K562 (cell line): ENCODE measurements around the gene ACP5. TPM values are rescaled to one million over a fixed set of nuclear protein-coding genes. Genes with fewer than 3 reads are reported as not detected.
A peak's percentile ranks its signal among the peaks of the same experiment; 100 is the strongest.

Experiments
- AFF1 ChIP-seq, 2 experiments: fragments of 450-650 bp; IDR thresholded peaks; 2 replicates each; pipeline ENCODE4 v1.6.1; 2018; ENCODE audit warnings: mild to moderate bottlenecking in 2 of 2, low read depth in 1 of 2; ENCODE audit not compliant: partially characterized antibody in 2 of 2
- CEBPB ChIP-seq: fragments of 450-650 bp; IDR thresholded peaks from 2 replicates; pipeline ENCODE4 v1.6.1; 2016; ENCODE audit warnings: missing genetic modification characterization, missing compliant biosample characterization
- CHD1 ChIP-seq: fragments of 200-600 bp; sonication (generic); IDR thresholded peaks from one replicate; pipeline ENCODE4 v1.6.1; 2012; ENCODE audit warnings: mild to moderate bottlenecking, moderate library complexity, low read length, inconsistent platforms
- CREB3 ChIP-seq: fragments of 450-650 bp; conservative IDR thresholded peaks from 2 replicates; pipeline ENCODE4 v1.6.1; 2016; ENCODE audit warnings: missing genetic modification characterization, low read depth, mild to moderate bottlenecking, missing compliant biosample characterization, moderate library complexity
- CXXC5 ChIP-seq: fragments of 250-450 bp; sonication (Bioruptor Pico); IDR thresholded peaks from 2 replicates; pipeline ENCODE4 v1.8.0; 2022; ENCODE audit warnings: inconsistent platforms, mild to moderate bottlenecking, moderate library complexity
- GATA2 ChIP-seq: sonication (generic); formaldehyde crosslinking; IDR thresholded peaks from 2 replicates; pipeline ENCODE4 v1.4.0; 2020; ENCODE audit warnings: mild to moderate bottlenecking, missing genetic modification reagents
- GMEB1 ChIP-seq: fragments of 250-450 bp; sonication (Bioruptor Pico); IDR thresholded peaks from 2 replicates; pipeline ENCODE4 v1.4.0; 2020; ENCODE audit warnings: mild to moderate bottlenecking
- GTF2B ChIP-seq: IDR thresholded peaks from 2 replicates; pipeline ENCODE4 v1.6.1; 2011; ENCODE audit not compliant: insufficient read length; ENCODE audit errors: extremely low read depth
- HDGF ChIP-seq: fragments of 450-650 bp; IDR thresholded peaks from 2 replicates; pipeline ENCODE4 v1.6.1; 2016
- ILK ChIP-seq: fragments of 450-650 bp; IDR thresholded peaks from 2 replicates; pipeline ENCODE4 v1.6.1; 2016; ENCODE audit warnings: missing genetic modification characterization, low read depth, mild to moderate bottlenecking, missing compliant biosample characterization, moderate library complexity, borderline replicate concordance
- MAFF ChIP-seq: IDR thresholded peaks from 2 replicates; pipeline ENCODE4 v1.6.1; 2012; ENCODE audit warnings: low read length, improper control_type of control experiment
- NEUROD1 ChIP-seq: fragments of 150-350 bp; IDR thresholded peaks from 2 replicates; pipeline ENCODE4 v1.6.1; 2014; ENCODE audit warnings: borderline replicate concordance, low read length, low read depth; ENCODE audit not compliant: partially characterized antibody
- PHF8 ChIP-seq: fragments of 200-600 bp; sonication (generic); IDR thresholded peaks from 2 replicates; pipeline ENCODE4 v1.6.1; 2012; ENCODE audit warnings: mixed run types, mild to moderate bottlenecking, inconsistent platforms, low read length, moderate library complexity, borderline replicate concordance
- RAD51 ChIP-seq: fragments of 450-650 bp; IDR thresholded peaks from 2 replicates; pipeline ENCODE4 v1.7.1; 2016; ENCODE audit warnings: low read depth, mild to moderate bottlenecking, borderline replicate concordance
- RBM17 ChIP-seq: fragments of 200-400 bp; formaldehyde crosslinking; IDR thresholded peaks from 2 replicates; pipeline ENCODE4 v1.6.1; 2017; ENCODE audit warnings: low read depth, mild to moderate bottlenecking, low read length, borderline replicate concordance
- SMAD3 ChIP-seq: fragments of 450-650 bp; formaldehyde crosslinking; conservative IDR thresholded peaks from 2 replicates; pipeline ENCODE4 v1.4.0; 2020; ENCODE audit warnings: mild to moderate bottlenecking
- SRSF3 ChIP-seq: fragments of 200-400 bp; formaldehyde crosslinking; IDR thresholded peaks from 2 replicates; pipeline ENCODE4 v1.6.1; 2016; ENCODE audit warnings: mild to moderate bottlenecking, low read length, moderate library complexity; ENCODE audit not compliant: insufficient read depth
- TRIM24 ChIP-seq, 2 experiments: fragments of 450-650 bp; IDR thresholded peaks; 2 replicates each; pipeline ENCODE4 v1.6.1; 2016
- ZBED1 ChIP-seq: IDR thresholded peaks from 2 replicates; pipeline ENCODE4 v1.6.1; 2014
- ZNF764 ChIP-seq: fragments of 250-450 bp; sonication (Bioruptor Pico); IDR thresholded peaks from 2 replicates; pipeline ENCODE4 v1.4.0; 2020; ENCODE audit warnings: low read depth, mild to moderate bottlenecking, moderate library complexity
- polyA plus RNA-seq, 8 experiments: library from polyadenylated mRNA; depleted of rRNA in 4 of 8; stranded (reverse) in 5 of 8; unstranded in 3 of 8; fragments of >200 nt; fragmentation: Nextera tagmentation in 2 of 8; fragmentation: Illumina TruSeq in 1 of 8; extraction: Ambion mirVana in 2 of 8; extraction: Trizol in 1 of 8; gene quantifications; 2 replicates each; pipeline versions ENCODE4 v1.2.1 to v1.2.3, GENCODE V29; 2011 to 2014; ENCODE audit warnings: inconsistent platforms in 1 of 8, missing spikeins in 1 of 8
- total RNA-seq, 7 experiments: library from RNA; depleted of rRNA in 6 of 7; stranded (reverse); fragments of >200 nt in 6 of 7; fragmentation: Illumina TruSeq in 2 of 7; extraction: Trizol in 2 of 7; gene quantifications; 2 replicates each; pipeline versions ENCODE4 v1.2.1 to v1.2.3, GENCODE V29; 2011 to 2021; ENCODE audit warnings: low replicate concordance in 1 of 7

Gene ACP5
- total and polyA plus RNA-seq, 9 of the 15 experiments (the other 6 are each of a cell fraction or from before 2014, with no cell fraction given): 0.06 to 1.1 (median 0.31) TPM; not detected in 1

- TF ChIP-seq GMEB1 (CRISPR knock-in tag) (0 out of 2 replicates have a peak, but pooled peaks have one; percentile 31), ZBED1 (0 out of 2 replicates have a peak, but pooled peaks have one; percentile 62), ILK (no peak), SRSF3 (peak; percentile 57; the same call in 1 of the 2 replicates), TRIM24 (IDR thresholded peaks at IDR 0.05) (peak in 1 of 2 experiments; percentile 71; a peak in 2 of 4 replicates), PHF8 (peak; percentile 98), NEUROD1 (peak; percentile 10), CEBPB (no peak), GTF2B (peak; percentile 20), RBM17 (no peak), HDGF (no peak), RAD51 (no peak; the same call in 1 of the 2 replicates), SMAD3 (CRISPR knock-in tag) (no peak), CHD1 (peak; percentile 87), MAFF (no peak), ZNF764 (CRISPR knock-in tag) (no peak), AFF1 (IDR thresholded peaks at IDR 0.05; ENCODE audit: low read depth in 1 of 2, partially characterized antibody in 2 of 2) (no peak), GATA2 (CRISPR knock-in tag) (no peak), CXXC5 (peak; percentile 69), CREB3 (tag) (no peak)
These were observed 20.0 kb upstream of the ACP5 start, which contains the start of gene ZNF627 (continued) for GRCh38 chr19:11597202-11598102.
